ENCODE results near the gene HLA-B.

DNA sequence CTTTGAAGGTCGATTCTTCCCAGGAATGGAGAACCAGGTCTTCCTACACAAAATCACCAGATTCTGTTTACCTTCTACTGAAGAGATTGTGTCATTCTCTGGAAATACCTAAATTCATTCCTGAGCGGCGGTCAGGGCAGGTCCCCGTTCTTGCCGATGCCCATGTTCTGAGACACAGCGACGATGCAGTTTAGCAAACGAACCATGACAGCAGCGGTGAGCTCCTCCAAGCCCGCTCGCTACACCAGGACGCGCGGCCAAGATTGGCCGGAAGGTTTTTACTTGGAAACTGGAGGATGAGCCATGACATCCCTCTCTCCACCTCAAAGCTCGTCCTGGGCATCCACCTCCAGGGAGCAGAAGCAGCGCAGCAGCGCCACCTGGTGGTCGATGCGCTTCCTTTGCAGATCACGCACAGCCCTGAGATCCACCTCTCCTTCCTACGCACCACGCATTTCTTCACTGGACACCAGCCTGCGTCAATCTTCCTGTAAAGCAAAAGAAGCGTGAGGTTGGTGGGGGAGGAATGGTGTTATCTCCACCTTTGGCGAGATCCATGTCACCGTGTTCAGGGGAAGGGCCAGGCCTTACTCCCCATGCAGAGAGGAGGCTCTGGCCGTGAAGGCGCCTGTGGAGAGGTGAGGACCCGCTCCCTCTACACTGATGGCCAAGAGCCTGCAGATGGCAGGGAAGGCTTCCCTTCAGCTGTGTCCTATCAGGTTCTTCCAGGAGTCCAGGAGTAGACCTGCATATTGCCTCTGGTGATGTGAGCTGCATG is 9.9 kb upstream of the HLA-B start:
- TF ChIP-seq, protein P1, sequence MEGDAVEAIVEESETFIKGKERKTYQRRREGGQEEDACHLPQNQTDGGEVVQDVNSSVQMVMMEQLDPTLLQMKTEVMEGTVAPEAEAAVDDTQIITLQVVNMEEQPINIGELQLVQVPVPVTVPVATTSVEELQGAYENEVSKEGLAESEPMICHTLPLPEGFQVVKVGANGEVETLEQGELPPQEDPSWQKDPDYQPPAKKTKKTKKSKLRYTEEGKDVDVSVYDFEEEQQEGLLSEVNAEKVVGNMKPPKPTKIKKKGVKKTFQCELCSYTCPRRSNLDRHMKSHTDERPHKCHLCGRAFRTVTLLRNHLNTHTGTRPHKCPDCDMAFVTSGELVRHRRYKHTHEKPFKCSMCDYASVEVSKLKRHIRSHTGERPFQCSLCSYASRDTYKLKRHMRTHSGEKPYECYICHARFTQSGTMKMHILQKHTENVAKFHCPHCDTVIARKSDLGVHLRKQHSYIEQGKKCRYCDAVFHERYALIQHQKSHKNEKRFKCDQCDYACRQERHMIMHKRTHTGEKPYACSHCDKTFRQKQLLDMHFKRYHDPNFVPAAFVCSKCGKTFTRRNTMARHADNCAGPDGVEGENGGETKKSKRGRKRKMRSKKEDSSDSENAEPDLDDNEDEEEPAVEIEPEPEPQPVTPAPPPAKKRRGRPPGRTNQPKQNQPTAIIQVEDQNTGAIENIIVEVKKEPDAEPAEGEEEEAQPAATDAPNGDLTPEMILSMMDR (conservative IDR thresholded peaks at IDR 0.05; ENCODE audit: low read depth, low read length) = peak; percentile 94
- no peak for TF ChIP-seq EZH2phosphoT487 (IDR thresholded peaks at IDR 0.05; ENCODE audit: borderline replicate concordance, low read length)

Measured in PC-3 (cell line).